ENCODE measurements around the gene GRAMD4.

- TF ChIP-seq CTCF (IDR thresholded peaks at IDR 0.05) (no peak), EZH2 (IDR thresholded peaks at IDR 0.05; ENCODE audit: borderline replicate concordance, insufficient read depth, low read depth, low read length, poor library complexity, severe bottlenecking) (no peak)
Observed at GRCh38 chr22:46707305-46707704, 87.1 kb downstream of the GRAMD4 start.

All from B cell (primary cell).